Activated naive CD4-positive, alpha-beta T cell (primary cell): ENCODE data around the gene ZWILCH.
"Not testable (repeated sequence)": the region's sequence is repeated elsewhere in the genome, so short reads cannot be mapped to it uniquely, and the experiment has no call there.

ENCODE experiments used
- DNase-seq, 4 experiments: peaks; one replicate each; lab custom pipeline; 2025; lab: John Stamatoyannopoulos, UW

ZWILCH gene

GRCh38 chr15:66581972-66582537 lies 76.9 kb downstream of the ZWILCH start:
- DNase-seq = no peak

GRCh38 chr15:66586155-66586976 lies 81.2 kb downstream of the ZWILCH start:
- no peak for DNase-seq

- DNase-seq = no peak
These were observed 81.9 kb downstream of the ZWILCH start for GRCh38 chr15:66587020-66587419.

GRCh38 chr15:66587749-66588148 lies 82.6 kb downstream of the ZWILCH start:
- DNase-seq = no peak

- no peak for DNase-seq
These were observed 83.4 kb downstream of the ZWILCH start for GRCh38 chr15:66588537-66588936.

- DNase-seq = no peak
These were observed 83.8 kb downstream of the ZWILCH start for GRCh38 chr15:66588971-66589370.

- not testable (repeated sequence) for DNase-seq
These were observed 84.3 kb downstream of the ZWILCH start for GRCh38 chr15:66589429-66589828.

- no peak for DNase-seq
These were observed 85.3 kb downstream of the ZWILCH start for GRCh38 chr15:66590435-66590834.

- no peak for DNase-seq
These were observed 86.3 kb downstream of the ZWILCH start for GRCh38 chr15:66591322-66591862.

GRCh38 chr15:66592505-66593218 lies 87.5 kb downstream of the ZWILCH start:
- DNase-seq = no peak

GRCh38 chr15:66593219-66593780 lies 88.2 kb downstream of the ZWILCH start:
- DNase-seq = no peak

- DNase-seq = no peak
These were observed 89.2 kb downstream of the ZWILCH start for GRCh38 chr15:66594344-66594743.

- DNase-seq = no peak
These were observed 89.7 kb downstream of the ZWILCH start for GRCh38 chr15:66594836-66595235.

- no peak for DNase-seq
These were observed 90.2 kb downstream of the ZWILCH start for GRCh38 chr15:66595332-66595731.

- DNase-seq = no peak
These were observed 90.9 kb downstream of the ZWILCH start for GRCh38 chr15:66595931-66596545.

GRCh38 chr15:66598095-66598815 lies 93.1 kb downstream of the ZWILCH start:
- no peak for DNase-seq
